GM23338 (cell line): Measurements from ENCODE around the gene NBPF1. TPM values are rescaled to one million over a fixed set of nuclear protein-coding genes. Genes with fewer than 3 reads are reported as not detected.
A peak's percentile ranks its signal among the peaks of the same experiment; 100 is the strongest.
"Not testable (repeated sequence)": the region's sequence is repeated elsewhere in the genome, so short reads cannot be mapped to it uniquely, and the experiment has no call there.

Source experiments
- ATAC-seq: fragments of 200-7000 bp; cut with Tn5 transposase; 3 replicates; pipeline ENCODE4 v1.9.1; 2020
- DNase-seq: peaks from one replicate; pipeline ENCODE4 v3.0.0-alpha.2; 2015; ENCODE audit warnings: low spot score
- H2AFZ ChIP-seq: fragments of 200-600 bp; sonication (generic); 2 replicates; pipeline ENCODE4 v1.8.0; 2016; ENCODE audit warnings: antibody characterized with exemption, mild to moderate bottlenecking, moderate library complexity
- H3F3A ChIP-seq: fragments of 200-600 bp; sonication (generic); replicated peaks from 2 replicates; pipeline ENCODE4 v1.8.0; 2017; ENCODE audit warnings: antibody characterized with exemption, mixed run types, low read depth
- H3K27ac ChIP-seq: fragments of 200-600 bp; sonication (generic); 2 replicates; pipeline ENCODE4 v1.6.1; 2016; ENCODE audit warnings: low read depth
- H3K27me3 ChIP-seq: fragments of 200-600 bp; sonication (generic); 2 replicates; pipeline ENCODE4 v1.8.0; 2016; ENCODE audit warnings: mild to moderate bottlenecking, mixed run types, moderate library complexity; ENCODE audit not compliant: insufficient read depth
- H3K36me3 ChIP-seq: fragments of 200-600 bp; sonication (generic); 2 replicates; pipeline ENCODE4 v1.8.0; 2016; ENCODE audit warnings: mild to moderate bottlenecking; ENCODE audit not compliant: insufficient read depth
- H3K4me1 ChIP-seq: fragments of 200-600 bp; sonication (generic); 2 replicates; pipeline ENCODE4 v1.8.0; 2016; ENCODE audit warnings: mild to moderate bottlenecking, moderate library complexity; ENCODE audit not compliant: insufficient read depth
- H3K4me2 ChIP-seq: fragments of 200-600 bp; sonication (generic); 2 replicates; pipeline ENCODE4 v1.7.1; 2017; ENCODE audit warnings: mixed run types
- H3K4me3 ChIP-seq: fragments of 200-600 bp; sonication (generic); 2 replicates; pipeline ENCODE4 v1.6.1; 2016; ENCODE audit warnings: mixed run types
- H3K79me2 ChIP-seq: fragments of 200-600 bp; sonication (generic); replicated peaks from 2 replicates; pipeline ENCODE4 v1.8.0; 2017; ENCODE audit warnings: mild to moderate bottlenecking; ENCODE audit not compliant: insufficient read depth
- H3K9me2 ChIP-seq: fragments of 200-600 bp; sonication (generic); 2 replicates; pipeline ENCODE4 v1.8.0; 2017; ENCODE audit not compliant: insufficient read depth
- H4K20me1 ChIP-seq: fragments of 200-600 bp; sonication (generic); replicated peaks from 2 replicates; pipeline ENCODE4 v1.8.0; 2017; ENCODE audit warnings: mild to moderate bottlenecking; ENCODE audit not compliant: insufficient read depth
- H3K27ac Mint-ChIP-seq: 2 replicates; pipeline ENCODE4 v1.8.0; 2020; ENCODE audit warnings: inconsistent platforms, mild to moderate bottlenecking, moderate library complexity, mixed read lengths
- H3K27me3 Mint-ChIP-seq: 3 replicates; pipeline ENCODE4 v1.8.0; 2022; ENCODE audit warnings: low read depth, mild to moderate bottlenecking, moderate library complexity, mixed read lengths, inconsistent platforms; ENCODE audit not compliant: insufficient read depth, poor library complexity
- H3K36me3 Mint-ChIP-seq: 3 replicates; pipeline ENCODE4 v1.8.0; 2021; ENCODE audit warnings: low read depth, mild to moderate bottlenecking, inconsistent platforms, moderate library complexity, mixed read lengths
- H3K4me1 Mint-ChIP-seq: 3 replicates; pipeline ENCODE4 v1.8.0; 2020; ENCODE audit warnings: mild to moderate bottlenecking, inconsistent platforms, mixed read lengths
- H3K4me3 Mint-ChIP-seq: 3 replicates; pipeline ENCODE4 v1.8.0; 2021; ENCODE audit warnings: moderate library complexity, mild to moderate bottlenecking, inconsistent platforms, mixed read lengths
- H3K9me3 Mint-ChIP-seq: 3 replicates; pipeline ENCODE4 v1.8.0; 2020; ENCODE audit warnings: moderate library complexity, mild to moderate bottlenecking, inconsistent platforms, mixed read lengths
- CTCF ChIP-seq, 2 experiments: fragments of 200-600 bp in 1 of 2; sonication (generic) in 1 of 2; conservative IDR thresholded peaks; 2 replicates each; pipeline versions ENCODE4 v1.5.1 to v1.6.1; 2016 to 2017; ENCODE audit warnings: antibody characterized with exemption in 2 of 2, low read depth in 2 of 2, mild to moderate bottlenecking in 2 of 2, moderate library complexity in 1 of 2
- EZH2 ChIP-seq: fragments of 200-600 bp; sonication (generic); IDR thresholded peaks from one replicate; pipeline ENCODE4 v1.8.0; 2017; ENCODE audit warnings: antibody characterized with exemption, mild to moderate bottlenecking, low read depth; ENCODE audit not compliant: unreplicated experiment
- EZH2phosphoT487 ChIP-seq: fragments of 200-600 bp; sonication (generic); IDR thresholded peaks from one replicate; pipeline ENCODE4 v1.8.1; 2018; ENCODE audit warnings: antibody characterized with exemption; ENCODE audit not compliant: unreplicated experiment
- JUNB ChIP-seq: IDR thresholded peaks from one replicate; pipeline ENCODE4 v1.6.1; 2016; ENCODE audit warnings: antibody characterized with exemption; ENCODE audit not compliant: unreplicated experiment
- NANOG ChIP-seq: IDR thresholded peaks from 2 replicates; pipeline ENCODE4 v1.6.1; 2016; ENCODE audit warnings: antibody characterized with exemption, borderline replicate concordance
- POLR2AphosphoS5 ChIP-seq: IDR thresholded peaks from 2 replicates; pipeline ENCODE4 v1.6.1; 2016; ENCODE audit warnings: antibody characterized with exemption, low read depth
- REST ChIP-seq: IDR thresholded peaks from one replicate; pipeline ENCODE4 v1.6.1; 2018; ENCODE audit warnings: antibody characterized with exemption; ENCODE audit not compliant: unreplicated experiment
- STAT1 ChIP-seq: IDR thresholded peaks from one replicate; pipeline ENCODE4 v1.6.1; 2016; ENCODE audit warnings: antibody characterized with exemption; ENCODE audit not compliant: unreplicated experiment
- long read RNA-seq: library from polyadenylated mRNA; unstranded; transcript quantifications from one replicate; pipeline ENCODE4 v2.0.0, GENCODE V29; 2020; ENCODE audit not compliant: unreplicated experiment
- polyA plus RNA-seq: library from polyadenylated mRNA; unstranded; fragments of >200 nt; fragmentation: Nextera tagmentation; extraction: Ambion mirVana; gene quantifications from 2 replicates; pipeline ENCODE4 v1.2.1, GENCODE V29; 2016
- total RNA-seq: library from RNA; depleted of rRNA; stranded (reverse); fragments of >200 nt; shearing (Covaris generic); gene quantifications from 2 replicates; pipeline ENCODE4 v1.2.3, GENCODE V29; 2014; rRNA removed
- TF ChIP-seq, protein P1 (sequence below): IDR thresholded peaks from 2 replicates; pipeline ENCODE4 v1.6.1; 2016; ENCODE audit warnings: antibody characterized with exemption

NBPF1 gene
- total RNA-seq = 7.5 and 11.8 TPM in 2 replicates
- polyA plus RNA-seq = 9.0 and 9.5 TPM in 2 replicates
- long read RNA-seq, partial matches to known transcripts = 6 of 12 reads
- long read RNA-seq, other reads (novel, unspliced or antisense) = 5 of 12 reads

GRCh38 chr1:16613185-16614147 lies at the start of gene NBPF1:
TSS of gene NBPF1 (minus strand) at chr1:16613564.
- DNase-seq (peak; percentile 100), ATAC-seq (peak; percentile 95)
- no peaks in the 10 kb centered on the region for H3K9me3 Mint-ChIP-seq
- H3K79me2 ChIP-seq = peaks cover 12% of the 10 kb centered on the region; the same call in 1 of the 2 replicates
- TF ChIP-seq STAT1 (no peak), REST (no peak), EZH2 (peak; percentile 77), CTCF (conservative IDR thresholded peaks at IDR 0.05; ENCODE audit: low read depth in 2 of 2) (peak in 1 of 2 experiments; percentile 15; a peak in 2 of 4 replicates), JUNB (no peak), NANOG (no peak), EZH2phosphoT487 (peak; percentile 78), POLR2AphosphoS5 (peak; percentile 99)
- TF ChIP-seq, protein P1, sequence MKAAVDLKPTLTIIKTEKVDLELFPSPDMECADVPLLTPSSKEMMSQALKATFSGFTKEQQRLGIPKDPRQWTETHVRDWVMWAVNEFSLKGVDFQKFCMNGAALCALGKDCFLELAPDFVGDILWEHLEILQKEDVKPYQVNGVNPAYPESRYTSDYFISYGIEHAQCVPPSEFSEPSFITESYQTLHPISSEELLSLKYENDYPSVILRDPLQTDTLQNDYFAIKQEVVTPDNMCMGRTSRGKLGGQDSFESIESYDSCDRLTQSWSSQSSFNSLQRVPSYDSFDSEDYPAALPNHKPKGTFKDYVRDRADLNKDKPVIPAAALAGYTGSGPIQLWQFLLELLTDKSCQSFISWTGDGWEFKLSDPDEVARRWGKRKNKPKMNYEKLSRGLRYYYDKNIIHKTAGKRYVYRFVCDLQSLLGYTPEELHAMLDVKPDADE = peak; percentile 53
- H3K27ac ChIP-seq = no peak within 1 kb of the TSS
- H3F3A ChIP-seq = peaks cover 10% of the 10 kb centered on the region
- H4K20me1 ChIP-seq = peaks cover 24% of the 10 kb centered on the region
- H3K9me2 ChIP-seq = no peaks in the 10 kb centered on the region
- H3K4me1 ChIP-seq = peaks cover 18% of the 10 kb centered on the region
- peak within 1 kb of the TSS; percentile 78 for H3K4me3 ChIP-seq
- H3K36me3 Mint-ChIP-seq = no peaks in the 10 kb centered on the region
- no peaks in the 10 kb centered on the region for H3K36me3 ChIP-seq
- H3K27me3 Mint-ChIP-seq = no peaks in the 10 kb centered on the region
- H3K27ac Mint-ChIP-seq = no peak within 1 kb of the TSS
- peak within 1 kb of the TSS; percentile 90 for H3K4me2 ChIP-seq
- H3K27me3 ChIP-seq = peaks cover 52% of the 10 kb centered on the region
- no peaks in the 10 kb centered on the region for H3K4me1 Mint-ChIP-seq
- H3K4me3 Mint-ChIP-seq = no peak within 1 kb of the TSS
- peak within 1 kb of the TSS; percentile 97 for H2AFZ ChIP-seq

- not testable (repeated sequence) for H4K20me1 ChIP-seq, H3F3A ChIP-seq, H3K4me3 Mint-ChIP-seq, H3K36me3 Mint-ChIP-seq, H3K36me3 ChIP-seq, H3K27ac ChIP-seq, H3K4me1 ChIP-seq, H3K27ac Mint-ChIP-seq, H3K27me3 Mint-ChIP-seq, DNase-seq, H3K27me3 ChIP-seq, H3K9me2 ChIP-seq, H3K9me3 Mint-ChIP-seq, H3K4me1 Mint-ChIP-seq, H3K4me2 ChIP-seq, H3K4me3 ChIP-seq, H2AFZ ChIP-seq, H3K79me2 ChIP-seq
- ATAC-seq = peak; percentile 6; the same call in 1 of the 3 replicates
These were observed 44.9 kb upstream of the NBPF1 start for GRCh38 chr1:16658234-16658633.

DNA sequence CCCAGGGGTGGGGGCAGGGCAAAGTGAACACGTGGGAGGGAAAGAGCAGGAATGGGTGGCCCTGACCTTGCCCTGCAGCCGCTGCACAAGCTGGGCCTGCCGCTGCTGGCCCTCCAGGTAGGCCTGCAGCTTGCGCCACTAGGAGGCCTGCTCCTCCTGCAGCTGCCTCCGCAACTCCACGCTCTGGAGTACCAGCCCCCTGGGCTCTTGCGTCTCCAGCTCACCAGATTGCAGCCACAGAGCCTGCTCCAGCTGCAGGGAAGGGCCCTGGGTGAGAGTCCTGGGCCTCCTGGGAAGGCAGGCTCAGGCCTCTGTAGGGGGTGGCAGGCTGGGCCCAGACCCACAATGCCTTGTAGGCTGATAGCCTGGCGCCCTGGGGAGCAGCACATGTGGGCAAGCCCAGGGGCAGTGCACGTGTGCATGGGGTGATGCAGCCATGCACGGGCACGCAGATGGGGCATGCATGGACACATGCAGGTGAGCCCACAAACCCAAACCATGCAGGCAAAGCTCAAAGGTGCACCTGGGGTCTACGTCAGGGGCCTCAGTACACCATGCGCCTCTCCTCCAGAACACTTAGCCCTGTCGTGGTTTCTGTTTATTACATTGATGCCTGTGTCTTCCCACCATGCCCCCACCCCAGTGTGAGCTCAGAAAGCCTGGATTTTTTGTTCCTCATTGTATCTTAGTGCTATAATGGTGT lies 43.8 kb upstream of the NBPF1 start:
- peak; percentile 81 for ATAC-seq
- H3K36me3 Mint-ChIP-seq = not testable (repeated sequence)

More for the DNA sequence above, 43.8 kb upstream of the NBPF1 start:
- H3K9me2 ChIP-seq, H3K4me3 ChIP-seq, H3K27ac Mint-ChIP-seq, H3K4me1 Mint-ChIP-seq, H3F3A ChIP-seq, H3K4me3 Mint-ChIP-seq, H3K27me3 Mint-ChIP-seq, H3K36me3 ChIP-seq, H3K27ac ChIP-seq, DNase-seq, H3K79me2 ChIP-seq, H3K27me3 ChIP-seq, H3K9me3 Mint-ChIP-seq, H4K20me1 ChIP-seq, H2AFZ ChIP-seq, H3K4me1 ChIP-seq, H3K4me2 ChIP-seq: not testable (repeated sequence)
